ENCODE measurements around the gene CDC73. TPM values are rescaled to one million over a fixed set of nuclear protein-coding genes. Genes with fewer than 3 reads are reported as not detected.

CDC73 gene
- 20.3 and 28.6 TPM in 2 replicates for total RNA-seq

GRCh38 chr1:193121616-193122593 is at the start of gene CDC73:
Gene CDC73 (plus strand): TSS chr1:193122031. CDS start chr1:193122201, 170 bp downstream.

GRCh38 chr1:193104907-193105820 is 16.7 kb upstream of the CDC73 start, which contains the start of gene GLRX2:
Gene GLRX2 (minus strand): TSS chr1:193105414. CDS start chr1:193105382, 32 bp downstream.

GRCh38 chr1:193185901-193186731 is 64.3 kb downstream of the CDC73 start, which contains the start of gene B3GALT2:
Gene B3GALT2 (minus strand): TSS chr1:193186613. CDS start chr1:193181562, 5,051 bp downstream.

Other genes with a start within 250 kb of the CDC73 start
- 20.8 and 21.5 TPM in 2 replicates for gene UCHL5, start 62.7 kb upstream of the CDC73 start, total RNA-seq
- 55.3 and 55.7 TPM in 2 replicates for gene RO60, start 62.4 kb upstream of the CDC73 start, total RNA-seq
- 7.0 and 8.4 TPM in 2 replicates for gene GLRX2, start 16.6 kb upstream of the CDC73 start, total RNA-seq
- gene B3GALT2, start 64.6 kb downstream of the CDC73 start, total RNA-seq: 0.06 TPM in 1 of 2 replicates, not detected in the other

Data from cardiac ventricle fibroblast (primary cell).